ENCODE measurements around the gene PDCD10. TPM values are rescaled to one million over a fixed set of nuclear protein-coding genes. Genes with fewer than 3 reads are reported as not detected.

PDCD10 gene
- total and polyA plus RNA-seq, 4 experiments from 2014 or later: 43.8 to 133 (median 77.3) TPM

- CTCF ChIA-PET (ENCODE audit: partially characterized antibody): no interaction called here
Measured at GRCh38 chr3:167762296-167762695, 27.6 kb upstream of the PDCD10 start.

GRCh38 chr3:167761302-167761701 is 26.6 kb upstream of the PDCD10 start:
- H3K27ac Mint-ChIP-seq: no peak overlapping the region
- ChIA-PET CTCF (ENCODE audit: partially characterized antibody) (interaction anchor here (1.5 kb wide), 1 partner anchor 12 kb away, joined by 4 read pairs; no protein-coding TSS in a partner anchor), POLR2A (ENCODE audit: partially characterized antibody) (no interaction called here)
- peaks cover under 1 to 22% (median 9%) of the 10 kb centered on the region in 8 donors for H3K9me3 Mint-ChIP-seq
- Histone ChIP-seq H3K4me1 (ENCODE audit: insufficient read depth, low read length) (no peaks in the 10 kb centered on the region), H3K9me3 (ENCODE audit: control insufficient read depth in 1 of 2, low read length in 2 of 2) (no peaks in the 10 kb centered on the region), H3K27me3 (ENCODE audit: insufficient read depth, low read length) (no peaks in the 10 kb centered on the region), H3K4me3 (ENCODE audit: low read length in 2 of 2) (no peak overlapping the region), H3K27ac (ENCODE audit: low read depth, low read length) (no peak overlapping the region), H3K36me3 (ENCODE audit: insufficient read depth, low read length) (no peaks in the 10 kb centered on the region)
- intact Hi-C loops (cut with micrococcal nuclease): no loop called here
- H3K4me1 Mint-ChIP-seq: peaks cover 0 to 4% (median 1%) of the 10 kb centered on the region in 4 donors
- no peak for DNase-seq
- H3K27me3 Mint-ChIP-seq: peaks cover 0 to 1% of the 10 kb centered on the region in 2 donors
- peaks cover 2 to 10% of the 10 kb centered on the region in 2 donors for H3K36me3 Mint-ChIP-seq
- no peak overlapping the region for H3K4me3 Mint-ChIP-seq

More at GRCh38 chr3:167762296-167762695, 27.6 kb upstream of the PDCD10 start:
- Histone ChIP-seq H3K4me1 (ENCODE audit: insufficient read depth, low read length) (no peaks in the 10 kb centered on the region), H3K36me3 (ENCODE audit: insufficient read depth, low read length) (no peaks in the 10 kb centered on the region), H3K27me3 (ENCODE audit: insufficient read depth, low read length) (no peaks in the 10 kb centered on the region), H3K9me3 (ENCODE audit: control insufficient read depth in 1 of 2, low read length in 2 of 2) (no peaks in the 10 kb centered on the region), H3K27ac (ENCODE audit: low read depth, low read length) (no peak overlapping the region), H3K4me3 (ENCODE audit: low read length in 2 of 2) (no peak overlapping the region)
- POLR2A ChIA-PET (ENCODE audit: partially characterized antibody): no interaction called here
- peaks cover 2 to 24% (median 9%) of the 10 kb centered on the region in 8 donors for H3K9me3 Mint-ChIP-seq
- no peak overlapping the region for H3K27ac Mint-ChIP-seq
- H3K27me3 Mint-ChIP-seq: peaks cover 0 to 1% of the 10 kb centered on the region in 2 donors
- no peak for DNase-seq
- peaks cover 0 to 4% (median 1%) of the 10 kb centered on the region in 4 donors for H3K4me1 Mint-ChIP-seq
- H3K36me3 Mint-ChIP-seq: peaks cover 2 to 10% of the 10 kb centered on the region in 2 donors
- no peak overlapping the region for H3K4me3 Mint-ChIP-seq
- intact Hi-C loops (cut with micrococcal nuclease): no loop called here

GRCh38 chr3:167754049-167754448 is 19.4 kb upstream of the PDCD10 start:
- Mint-ChIP-seq H3K27ac (no peak overlapping the region), H3K9me3 (no peaks in the 10 kb centered on the region), H3K27me3 (no peaks in the 10 kb centered on the region), H3K4me1 (peaks cover 6 to 12% (median 8%) of the 10 kb centered on the region in 4 donors), H3K4me3 (no peak overlapping the region), H3K36me3 (no peaks in the 10 kb centered on the region)
- intact Hi-C loops (cut with micrococcal nuclease): no loop called here
- Histone ChIP-seq H3K4me3 (ENCODE audit: low read length in 2 of 2) (no peak overlapping the region), H3K9me3 (ENCODE audit: control insufficient read depth in 1 of 2, low read length in 2 of 2) (no peaks in the 10 kb centered on the region), H3K4me1 (ENCODE audit: insufficient read depth, low read length) (peaks cover 7% of the 10 kb centered on the region), H3K27me3 (ENCODE audit: insufficient read depth, low read length) (no peaks in the 10 kb centered on the region), H3K36me3 (ENCODE audit: insufficient read depth, low read length) (no peaks in the 10 kb centered on the region), H3K27ac (ENCODE audit: low read depth, low read length) (no peak overlapping the region)
- CTCF ChIA-PET (ENCODE audit: partially characterized antibody): no interaction called here
- POLR2A ChIA-PET (ENCODE audit: partially characterized antibody): no interaction called here
- DNase-seq: no peak

- Histone ChIP-seq H3K27me3 (ENCODE audit: insufficient read depth, low read length) (no peaks in the 10 kb centered on the region), H3K4me1 (ENCODE audit: insufficient read depth, low read length) (peaks cover 7% of the 10 kb centered on the region), H3K4me3 (ENCODE audit: low read length in 2 of 2) (no peak overlapping the region), H3K27ac (ENCODE audit: low read depth, low read length) (no peak overlapping the region), H3K36me3 (ENCODE audit: insufficient read depth, low read length) (no peaks in the 10 kb centered on the region), H3K9me3 (ENCODE audit: control insufficient read depth in 1 of 2, low read length in 2 of 2) (no peaks in the 10 kb centered on the region)
- POLR2A ChIA-PET (ENCODE audit: partially characterized antibody): interaction anchor here (2.2 kb wide), 1 partner anchor 15 kb away, joined by 8 read pairs; the partner anchor contains the start of gene SERPINI1
- CTCF ChIA-PET (ENCODE audit: partially characterized antibody): interaction anchor here (0.9 to 1.6 kb wide), 4 partner anchors 10 to 65 kb away, joined by 4 to 6 read pairs (median 4); partner anchors contain the start of gene SERPINI1
- H3K9me3 Mint-ChIP-seq: no peaks in the 10 kb centered on the region
- DNase-seq: peak in 4 of 5 donors; percentile 11 to 37 (median 20)
- peak overlapping the region in 7 of 8 donors; percentile 13 to 74 (median 45) for H3K4me3 Mint-ChIP-seq
- H3K27ac Mint-ChIP-seq: peak overlapping the region in 4 of 7 donors; percentile 69 to 83 (median 82)
- no peaks in the 10 kb centered on the region for H3K27me3 Mint-ChIP-seq
- H3K4me1 Mint-ChIP-seq: peaks cover 7 to 13% (median 11%) of the 10 kb centered on the region in 4 donors
- no peaks in the 10 kb centered on the region for H3K36me3 Mint-ChIP-seq
- intact Hi-C loops (cut with micrococcal nuclease): no loop called here
Measured at GRCh38 chr3:167750272-167750971, 15.7 kb upstream of the PDCD10 start.

- Mint-ChIP-seq H3K4me1 (peaks cover 7 to 13% (median 11%) of the 10 kb centered on the region in 4 donors), H3K36me3 (no peaks in the 10 kb centered on the region), H3K4me3 (no peak overlapping the region), H3K27ac (peak overlapping the region in 1 of 7 donors; percentile 37), H3K9me3 (no peaks in the 10 kb centered on the region), H3K27me3 (no peaks in the 10 kb centered on the region)
- Histone ChIP-seq H3K27ac (ENCODE audit: low read depth, low read length) (no peak overlapping the region), H3K4me3 (ENCODE audit: low read length in 2 of 2) (no peak overlapping the region), H3K27me3 (ENCODE audit: insufficient read depth, low read length) (no peaks in the 10 kb centered on the region), H3K36me3 (ENCODE audit: insufficient read depth, low read length) (no peaks in the 10 kb centered on the region), H3K4me1 (ENCODE audit: insufficient read depth, low read length) (peaks cover 7% of the 10 kb centered on the region), H3K9me3 (ENCODE audit: control insufficient read depth in 1 of 2, low read length in 2 of 2) (no peaks in the 10 kb centered on the region)
- DNase-seq: no peak
- ChIA-PET POLR2A (ENCODE audit: partially characterized antibody) (interaction anchor here (2.2 kb wide), 1 partner anchor 14 kb away, joined by 8 read pairs; the partner anchor contains the start of gene SERPINI1), CTCF (ENCODE audit: partially characterized antibody) (interaction anchor here (0.9 to 1.6 kb wide), 4 partner anchors 9 to 64 kb away, joined by 4 to 6 read pairs (median 4); partner anchors contain the start of gene SERPINI1)
- intact Hi-C loops (cut with micrococcal nuclease): no loop called here
Measured at GRCh38 chr3:167749728-167750127, 15.0 kb upstream of the PDCD10 start.

- no peak for DNase-seq
- ChIA-PET POLR2A (ENCODE audit: partially characterized antibody) (interaction anchor here (2.2 kb wide), 1 partner anchor 13 kb away, joined by 8 read pairs; the partner anchor contains the start of gene SERPINI1), CTCF (ENCODE audit: partially characterized antibody) (interaction anchor here (1.4 kb wide), 2 partner anchors 12 to 64 kb away, joined by 4 read pairs; no protein-coding TSS in a partner anchor)
- no peaks in the 10 kb centered on the region for H3K9me3 Mint-ChIP-seq
- H3K4me3 Mint-ChIP-seq: no peak overlapping the region
- peaks cover 7 to 13% (median 11%) of the 10 kb centered on the region in 4 donors for H3K4me1 Mint-ChIP-seq
- H3K27ac Mint-ChIP-seq: peak overlapping the region in 2 of 7 donors; percentile 17 to 31
- Histone ChIP-seq H3K27me3 (ENCODE audit: insufficient read depth, low read length) (no peaks in the 10 kb centered on the region), H3K27ac (ENCODE audit: low read depth, low read length) (no peak overlapping the region), H3K4me1 (ENCODE audit: insufficient read depth, low read length) (peaks cover 7% of the 10 kb centered on the region), H3K36me3 (ENCODE audit: insufficient read depth, low read length) (no peaks in the 10 kb centered on the region), H3K9me3 (ENCODE audit: control insufficient read depth in 1 of 2, low read length in 2 of 2) (no peaks in the 10 kb centered on the region), H3K4me3 (ENCODE audit: low read length in 2 of 2) (no peak overlapping the region)
- H3K27me3 Mint-ChIP-seq: no peaks in the 10 kb centered on the region
- intact Hi-C loops (cut with micrococcal nuclease): no loop called here
- H3K36me3 Mint-ChIP-seq: no peaks in the 10 kb centered on the region
Measured at GRCh38 chr3:167749209-167749608, 14.5 kb upstream of the PDCD10 start.

- Histone ChIP-seq H3K9me3 (ENCODE audit: control insufficient read depth in 1 of 2, low read length in 2 of 2) (no peaks in the 10 kb centered on the region), H3K27ac (ENCODE audit: low read depth, low read length) (no peak overlapping the region), H3K4me1 (ENCODE audit: insufficient read depth, low read length) (no peaks in the 10 kb centered on the region), H3K27me3 (ENCODE audit: insufficient read depth, low read length) (no peaks in the 10 kb centered on the region), H3K36me3 (ENCODE audit: insufficient read depth, low read length) (no peaks in the 10 kb centered on the region), H3K4me3 (ENCODE audit: low read length in 2 of 2) (no peak overlapping the region)
- intact Hi-C loops (cut with micrococcal nuclease): no loop called here
- DNase-seq: no peak
- Mint-ChIP-seq H3K4me3 (no peak overlapping the region), H3K9me3 (no peaks in the 10 kb centered on the region), H3K27ac (no peak overlapping the region), H3K36me3 (peaks cover 0 to 4% of the 10 kb centered on the region in 2 donors), H3K4me1 (peaks cover 0 to 5% (median 5%) of the 10 kb centered on the region in 4 donors), H3K27me3 (no peaks in the 10 kb centered on the region)
- POLR2A ChIA-PET (ENCODE audit: partially characterized antibody): no interaction called here
- CTCF ChIA-PET (ENCODE audit: partially characterized antibody): no interaction called here
Measured at GRCh38 chr3:167743799-167744198, 9.1 kb upstream of the PDCD10 start.

Data from CD4-positive, alpha-beta memory T cell (primary cell).